Measurements from ENCODE around the gene USP7.

DNA sequence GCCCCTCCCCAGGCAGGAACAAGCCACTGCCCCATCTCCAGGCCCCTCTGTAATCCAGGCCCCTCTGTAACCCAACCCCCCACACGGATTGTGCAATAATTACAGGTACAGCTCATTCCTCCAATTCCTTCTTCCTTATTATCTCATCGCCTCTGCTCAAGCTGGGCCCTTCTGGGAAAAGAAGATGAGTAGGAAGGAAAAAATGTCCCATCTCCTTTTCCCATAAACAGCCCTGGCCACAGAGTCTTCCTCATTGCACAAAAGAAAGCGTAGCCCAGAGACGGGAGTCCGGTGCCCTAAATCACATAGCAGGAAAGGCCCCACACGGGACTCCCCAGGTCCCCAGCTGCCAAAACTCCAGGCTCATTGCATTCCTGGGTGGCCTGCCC, 85.2 kb downstream of the USP7 start:
- TF ChIP-seq SPI1 (IDR thresholded peaks at IDR 0.05; ENCODE audit: borderline replicate concordance, low read depth) = no peak
- TF ChIP-seq, protein P1, sequence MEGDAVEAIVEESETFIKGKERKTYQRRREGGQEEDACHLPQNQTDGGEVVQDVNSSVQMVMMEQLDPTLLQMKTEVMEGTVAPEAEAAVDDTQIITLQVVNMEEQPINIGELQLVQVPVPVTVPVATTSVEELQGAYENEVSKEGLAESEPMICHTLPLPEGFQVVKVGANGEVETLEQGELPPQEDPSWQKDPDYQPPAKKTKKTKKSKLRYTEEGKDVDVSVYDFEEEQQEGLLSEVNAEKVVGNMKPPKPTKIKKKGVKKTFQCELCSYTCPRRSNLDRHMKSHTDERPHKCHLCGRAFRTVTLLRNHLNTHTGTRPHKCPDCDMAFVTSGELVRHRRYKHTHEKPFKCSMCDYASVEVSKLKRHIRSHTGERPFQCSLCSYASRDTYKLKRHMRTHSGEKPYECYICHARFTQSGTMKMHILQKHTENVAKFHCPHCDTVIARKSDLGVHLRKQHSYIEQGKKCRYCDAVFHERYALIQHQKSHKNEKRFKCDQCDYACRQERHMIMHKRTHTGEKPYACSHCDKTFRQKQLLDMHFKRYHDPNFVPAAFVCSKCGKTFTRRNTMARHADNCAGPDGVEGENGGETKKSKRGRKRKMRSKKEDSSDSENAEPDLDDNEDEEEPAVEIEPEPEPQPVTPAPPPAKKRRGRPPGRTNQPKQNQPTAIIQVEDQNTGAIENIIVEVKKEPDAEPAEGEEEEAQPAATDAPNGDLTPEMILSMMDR (IDR thresholded peaks at IDR 0.05; ENCODE audit: insufficient read depth, low read length) = no peak
- TF ChIP-seq POLR2AphosphoS5 (IDR thresholded peaks at IDR 0.05; ENCODE audit: low read depth) = no peak
- TF ChIP-seq, protein P2, sequence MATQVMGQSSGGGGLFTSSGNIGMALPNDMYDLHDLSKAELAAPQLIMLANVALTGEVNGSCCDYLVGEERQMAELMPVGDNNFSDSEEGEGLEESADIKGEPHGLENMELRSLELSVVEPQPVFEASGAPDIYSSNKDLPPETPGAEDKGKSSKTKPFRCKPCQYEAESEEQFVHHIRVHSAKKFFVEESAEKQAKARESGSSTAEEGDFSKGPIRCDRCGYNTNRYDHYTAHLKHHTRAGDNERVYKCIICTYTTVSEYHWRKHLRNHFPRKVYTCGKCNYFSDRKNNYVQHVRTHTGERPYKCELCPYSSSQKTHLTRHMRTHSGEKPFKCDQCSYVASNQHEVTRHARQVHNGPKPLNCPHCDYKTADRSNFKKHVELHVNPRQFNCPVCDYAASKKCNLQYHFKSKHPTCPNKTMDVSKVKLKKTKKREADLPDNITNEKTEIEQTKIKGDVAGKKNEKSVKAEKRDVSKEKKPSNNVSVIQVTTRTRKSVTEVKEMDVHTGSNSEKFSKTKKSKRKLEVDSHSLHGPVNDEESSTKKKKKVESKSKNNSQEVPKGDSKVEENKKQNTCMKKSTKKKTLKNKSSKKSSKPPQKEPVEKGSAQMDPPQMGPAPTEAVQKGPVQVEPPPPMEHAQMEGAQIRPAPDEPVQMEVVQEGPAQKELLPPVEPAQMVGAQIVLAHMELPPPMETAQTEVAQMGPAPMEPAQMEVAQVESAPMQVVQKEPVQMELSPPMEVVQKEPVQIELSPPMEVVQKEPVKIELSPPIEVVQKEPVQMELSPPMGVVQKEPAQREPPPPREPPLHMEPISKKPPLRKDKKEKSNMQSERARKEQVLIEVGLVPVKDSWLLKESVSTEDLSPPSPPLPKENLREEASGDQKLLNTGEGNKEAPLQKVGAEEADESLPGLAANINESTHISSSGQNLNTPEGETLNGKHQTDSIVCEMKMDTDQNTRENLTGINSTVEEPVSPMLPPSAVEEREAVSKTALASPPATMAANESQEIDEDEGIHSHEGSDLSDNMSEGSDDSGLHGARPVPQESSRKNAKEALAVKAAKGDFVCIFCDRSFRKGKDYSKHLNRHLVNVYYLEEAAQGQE (IDR thresholded peaks at IDR 0.05; ENCODE audit: insufficient replicate concordance, low read depth) = no peak
- TF ChIP-seq GABPA (IDR thresholded peaks at IDR 0.05; ENCODE audit: low read depth) = no peak

Measured in HL-60 (cell line).